SK-N-SH treated with all-trans-retinoic acid at 6 μM for 48 hours (cell line): ENCODE results near the gene PHOSPHO1.

Experiments
- ATAC-seq: fragments of 200-7000 bp; cut with Tn5 transposase; 3 replicates; pipeline ENCODE4 v1.9.1; 2020; ENCODE audit warnings: mild to moderate bottlenecking, moderate library complexity
- ARNTL ChIP-seq: fragments of 450-650 bp; formaldehyde crosslinking; IDR thresholded peaks from 2 replicates; pipeline ENCODE4 v1.5.0; 2020; ENCODE audit warnings: low read depth, mild to moderate bottlenecking, moderate library complexity, borderline replicate concordance
- BACH2 ChIP-seq: fragments of 250-450 bp; sonication (Bioruptor Pico); IDR thresholded peaks from 2 replicates; pipeline ENCODE4 v1.9.0; 2021; ENCODE audit warnings: mild to moderate bottlenecking, borderline replicate concordance
- CREB5 ChIP-seq: fragments of 250-450 bp; sonication (Bioruptor Pico); IDR thresholded peaks from 2 replicates; pipeline ENCODE4 v1.5.1; 2020; ENCODE audit warnings: low read depth, mild to moderate bottlenecking, moderate library complexity
- CSDC2 ChIP-seq: fragments of 250-450 bp; sonication (Bioruptor Pico); IDR thresholded peaks from 2 replicates; pipeline ENCODE4 v1.5.0; 2020; ENCODE audit warnings: mild to moderate bottlenecking, moderate library complexity
- CSRNP3 ChIP-seq: fragments of 250-450 bp; sonication (Bioruptor Pico); IDR thresholded peaks from 2 replicates; pipeline ENCODE4 v1.5.1; 2021; ENCODE audit warnings: mild to moderate bottlenecking, moderate library complexity
- GLIS3 ChIP-seq: fragments of 250-450 bp; sonication (Bioruptor Pico); IDR thresholded peaks from 2 replicates; pipeline ENCODE4 v1.5.0; 2020; ENCODE audit warnings: mild to moderate bottlenecking, moderate library complexity
- ISL1 ChIP-seq: fragments of 250-450 bp; sonication (Bioruptor Pico); IDR thresholded peaks from 2 replicates; pipeline ENCODE4 v2.1.2; 2022; ENCODE audit warnings: mild to moderate bottlenecking, moderate library complexity
- OSR1 ChIP-seq: fragments of 250-450 bp; sonication (Bioruptor Pico); IDR thresholded peaks from 2 replicates; pipeline ENCODE4 v1.8.0; 2022; ENCODE audit warnings: moderate library complexity, mild to moderate bottlenecking, inconsistent platforms
- PPARA ChIP-seq: fragments of 250-450 bp; sonication (Bioruptor Pico); IDR thresholded peaks from 2 replicates; pipeline ENCODE4 v1.5.0; 2020; ENCODE audit warnings: mild to moderate bottlenecking, borderline replicate concordance
- RARB ChIP-seq: fragments of 250-450 bp; sonication (Bioruptor Pico); IDR thresholded peaks from 2 replicates; pipeline ENCODE4 v1.8.0; 2021; ENCODE audit warnings: mild to moderate bottlenecking, moderate library complexity
- SNAI2 ChIP-seq: fragments of 250-450 bp; sonication (Bioruptor Pico); IDR thresholded peaks from 2 replicates; pipeline ENCODE4 v1.5.0; 2020; ENCODE audit warnings: mild to moderate bottlenecking, moderate library complexity
- TCF4 ChIP-seq: fragments of 250-450 bp; sonication (Bioruptor Pico); IDR thresholded peaks from 2 replicates; pipeline ENCODE4 v1.8.0; 2021; ENCODE audit warnings: mild to moderate bottlenecking, moderate library complexity, borderline replicate concordance
- TOX ChIP-seq: fragments of 250-450 bp; sonication (Bioruptor Pico); IDR thresholded peaks from 2 replicates; pipeline ENCODE4 v1.8.0; 2021; ENCODE audit warnings: mild to moderate bottlenecking, moderate library complexity, borderline replicate concordance
- ZC3H10 ChIP-seq: fragments of 250-450 bp; sonication (Bioruptor Pico); IDR thresholded peaks from 2 replicates; pipeline ENCODE4 v1.5.1; 2021; ENCODE audit warnings: mild to moderate bottlenecking, moderate library complexity
- ZFP30 ChIP-seq: fragments of 450-650 bp; formaldehyde crosslinking; IDR thresholded peaks from 2 replicates; pipeline ENCODE4 v1.5.0; 2022; ENCODE audit warnings: mild to moderate bottlenecking, moderate library complexity
- ZNF565 ChIP-seq: fragments of 450-650 bp; formaldehyde crosslinking; conservative IDR thresholded peaks from 2 replicates; pipeline ENCODE4 v1.5.0; 2020; ENCODE audit warnings: low read depth, mild to moderate bottlenecking, moderate library complexity
- ZNF70 ChIP-seq: fragments of 450-650 bp; formaldehyde crosslinking; IDR thresholded peaks from 2 replicates; pipeline ENCODE4 v1.5.0; 2020; ENCODE audit warnings: mild to moderate bottlenecking, moderate library complexity
- TF ChIP-seq, protein P1 (sequence below): fragments of 250-450 bp; sonication (Bioruptor Pico); IDR thresholded peaks from 2 replicates; pipeline ENCODE4 v1.5.0; 2020; ENCODE audit warnings: mild to moderate bottlenecking, moderate library complexity
- TF ChIP-seq, protein P2 (sequence below): fragments of 250-450 bp; sonication (Bioruptor Pico); IDR thresholded peaks from 2 replicates; pipeline ENCODE4 v1.8.0; 2020; ENCODE audit warnings: mild to moderate bottlenecking, moderate library complexity, borderline replicate concordance

PHOSPHO1 gene

DNA sequence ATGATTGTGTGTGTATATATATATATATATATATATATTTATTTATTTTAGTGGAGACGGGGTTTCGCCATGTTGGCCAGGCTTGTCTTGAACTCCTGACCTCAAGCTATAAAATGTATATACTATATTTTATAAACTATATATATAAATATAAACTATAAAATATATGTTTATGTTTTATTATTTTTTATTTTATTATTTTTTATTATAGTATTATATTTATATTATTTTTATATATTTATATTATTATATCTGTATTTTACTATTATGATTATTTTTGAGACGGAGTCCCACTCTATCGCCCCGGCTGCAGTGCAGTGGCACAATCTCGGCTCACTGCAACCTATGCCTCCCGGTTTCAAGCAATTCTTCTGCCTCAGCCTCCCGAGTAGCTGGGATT lies 10.5 kb upstream of the PHOSPHO1 start (continued):
- no peak for TF ChIP-seq TOX (CRISPR knock-in tag)
- no peak for TF ChIP-seq RARB (CRISPR knock-in tag)
- TF ChIP-seq BACH2 = no peak

DNA sequence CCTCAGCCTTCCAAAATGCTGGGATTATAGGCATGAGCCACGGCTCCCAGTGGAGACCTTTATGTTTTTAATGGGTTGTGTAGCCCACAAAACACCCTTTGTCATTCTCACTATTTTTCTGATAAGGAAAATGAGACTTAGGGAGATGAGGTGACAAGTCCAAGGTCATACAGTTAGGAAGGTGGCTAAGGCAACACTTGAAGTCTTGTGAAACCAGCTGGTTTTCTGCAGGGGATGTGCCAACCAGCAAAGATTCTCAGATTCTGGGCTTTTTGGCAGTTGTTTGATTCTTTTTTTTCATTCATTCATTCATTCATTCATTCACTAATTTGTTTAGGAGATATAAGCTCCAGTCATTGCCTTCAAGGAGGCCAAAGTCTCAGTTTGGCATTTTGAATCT lies 10.0 kb upstream of the PHOSPHO1 start:
- TF ChIP-seq CSDC2 (no peak), TOX (CRISPR knock-in tag) (no peak), ZNF70 (CRISPR knock-in tag) (no peak), ZC3H10 (no peak), CREB5 (CRISPR knock-in tag) (no peak), CSRNP3 (CRISPR knock-in tag) (no peak)
- TF ChIP-seq, protein P1, sequence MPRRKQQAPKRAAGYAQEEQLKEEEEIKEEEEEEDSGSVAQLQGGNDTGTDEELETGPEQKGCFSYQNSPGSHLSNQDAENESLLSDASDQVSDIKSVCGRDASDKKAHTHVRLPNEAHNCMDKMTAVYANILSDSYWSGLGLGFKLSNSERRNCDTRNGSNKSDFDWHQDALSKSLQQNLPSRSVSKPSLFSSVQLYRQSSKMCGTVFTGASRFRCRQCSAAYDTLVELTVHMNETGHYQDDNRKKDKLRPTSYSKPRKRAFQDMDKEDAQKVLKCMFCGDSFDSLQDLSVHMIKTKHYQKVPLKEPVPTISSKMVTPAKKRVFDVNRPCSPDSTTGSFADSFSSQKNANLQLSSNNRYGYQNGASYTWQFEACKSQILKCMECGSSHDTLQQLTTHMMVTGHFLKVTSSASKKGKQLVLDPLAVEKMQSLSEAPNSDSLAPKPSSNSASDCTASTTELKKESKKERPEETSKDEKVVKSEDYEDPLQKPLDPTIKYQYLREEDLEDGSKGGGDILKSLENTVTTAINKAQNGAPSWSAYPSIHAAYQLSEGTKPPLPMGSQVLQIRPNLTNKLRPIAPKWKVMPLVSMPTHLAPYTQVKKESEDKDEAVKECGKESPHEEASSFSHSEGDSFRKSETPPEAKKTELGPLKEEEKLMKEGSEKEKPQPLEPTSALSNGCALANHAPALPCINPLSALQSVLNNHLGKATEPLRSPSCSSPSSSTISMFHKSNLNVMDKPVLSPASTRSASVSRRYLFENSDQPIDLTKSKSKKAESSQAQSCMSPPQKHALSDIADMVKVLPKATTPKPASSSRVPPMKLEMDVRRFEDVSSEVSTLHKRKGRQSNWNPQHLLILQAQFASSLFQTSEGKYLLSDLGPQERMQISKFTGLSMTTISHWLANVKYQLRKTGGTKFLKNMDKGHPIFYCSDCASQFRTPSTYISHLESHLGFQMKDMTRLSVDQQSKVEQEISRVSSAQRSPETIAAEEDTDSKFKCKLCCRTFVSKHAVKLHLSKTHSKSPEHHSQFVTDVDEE (CRISPR knock-in tag) = no peak
- TF ChIP-seq, protein P2, sequence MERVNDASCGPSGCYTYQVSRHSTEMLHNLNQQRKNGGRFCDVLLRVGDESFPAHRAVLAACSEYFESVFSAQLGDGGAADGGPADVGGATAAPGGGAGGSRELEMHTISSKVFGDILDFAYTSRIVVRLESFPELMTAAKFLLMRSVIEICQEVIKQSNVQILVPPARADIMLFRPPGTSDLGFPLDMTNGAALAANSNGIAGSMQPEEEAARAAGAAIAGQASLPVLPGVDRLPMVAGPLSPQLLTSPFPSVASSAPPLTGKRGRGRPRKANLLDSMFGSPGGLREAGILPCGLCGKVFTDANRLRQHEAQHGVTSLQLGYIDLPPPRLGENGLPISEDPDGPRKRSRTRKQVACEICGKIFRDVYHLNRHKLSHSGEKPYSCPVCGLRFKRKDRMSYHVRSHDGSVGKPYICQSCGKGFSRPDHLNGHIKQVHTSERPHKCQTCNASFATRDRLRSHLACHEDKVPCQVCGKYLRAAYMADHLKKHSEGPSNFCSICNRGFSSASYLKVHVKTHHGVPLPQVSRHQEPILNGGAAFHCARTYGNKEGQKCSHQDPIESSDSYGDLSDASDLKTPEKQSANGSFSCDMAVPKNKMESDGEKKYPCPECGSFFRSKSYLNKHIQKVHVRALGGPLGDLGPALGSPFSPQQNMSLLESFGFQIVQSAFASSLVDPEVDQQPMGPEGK (CRISPR knock-in tag) = no peak
- TF ChIP-seq, all 23 proteins: peak for 0
- ATAC-seq = no peak

GRCh38 chr17:49239963-49240362 lies 9.4 kb upstream of the PHOSPHO1 start:
- TF ChIP-seq ZFP30 (CRISPR knock-in tag) (no peak), ZNF70 (CRISPR knock-in tag) (no peak), SNAI2 (CRISPR knock-in tag) (no peak), ISL1 (CRISPR knock-in tag) (no peak), ARNTL (CRISPR knock-in tag) (no peak), CSRNP3 (CRISPR knock-in tag) (no peak), GLIS3 (CRISPR knock-in tag) (no peak), TCF4 (no peak), CREB5 (CRISPR knock-in tag) (no peak), ZNF565 (CRISPR knock-in tag) (no peak), PPARA (CRISPR knock-in tag) (no peak), OSR1 (CRISPR knock-in tag) (no peak), ZC3H10 (no peak), TOX (CRISPR knock-in tag) (no peak)
- ATAC-seq = no peak
